ENCODE data around the gene KCNE1. TPM values are rescaled to one million over a fixed set of nuclear protein-coding genes. Genes with fewer than 3 reads are reported as not detected.

Gene KCNE1
- total and polyA plus RNA-seq, 4 donors, result 0.23 to 6.0 (median 0.81) TPM

Small RNAs within 50 kb of the gene (small RNA-seq; reads per million reads assigned to genes)
- not detected for gene RF00614

Other genes with a start within 250 kb of the KCNE1 start
- not detected for gene KCNE2, start 148.2 kb downstream of the KCNE1 start, total RNA-seq
- gene KCNE2, start 148.2 kb downstream of the KCNE1 start, polyA plus RNA-seq, result under 1 TPM in 1 of 2 donors, not detected in 1; 0.57 TPM
- 1 to 10 TPM; 6.2 to 7.1 TPM for gene SMIM11, start 136.7 kb downstream of the KCNE1 start, total RNA-seq
- gene SMIM11, start 136.7 kb downstream of the KCNE1 start, polyA plus RNA-seq, result 1 to 10 TPM; 1.1 to 5.1 TPM
- not detected for gene SMIM34, start 88.3 kb downstream of the KCNE1 start, total RNA-seq
- not detected for gene SMIM34, start 88.3 kb downstream of the KCNE1 start, polyA plus RNA-seq
- 10 to 100 TPM; 26.7 to 67.9 TPM for gene RCAN1, start 102.9 kb upstream of the KCNE1 start, total RNA-seq
- 10 to 100 TPM; 45.9 to 47.5 TPM for gene RCAN1, start 102.9 kb upstream of the KCNE1 start, polyA plus RNA-seq
- gene CLIC6, start 156.8 kb upstream of the KCNE1 start, total RNA-seq, result under 1 TPM; 0.05 to 0.59 TPM
- gene CLIC6, start 156.8 kb upstream of the KCNE1 start, polyA plus RNA-seq, result under 1 TPM; 0.08 to 0.37 TPM

Data from liver (tissue), 5 donors.